Measurements from ENCODE around the gene MATN4.
A peak's percentile ranks its signal among the peaks of the same experiment; 100 is the strongest.

MATN4 gene

DNA sequence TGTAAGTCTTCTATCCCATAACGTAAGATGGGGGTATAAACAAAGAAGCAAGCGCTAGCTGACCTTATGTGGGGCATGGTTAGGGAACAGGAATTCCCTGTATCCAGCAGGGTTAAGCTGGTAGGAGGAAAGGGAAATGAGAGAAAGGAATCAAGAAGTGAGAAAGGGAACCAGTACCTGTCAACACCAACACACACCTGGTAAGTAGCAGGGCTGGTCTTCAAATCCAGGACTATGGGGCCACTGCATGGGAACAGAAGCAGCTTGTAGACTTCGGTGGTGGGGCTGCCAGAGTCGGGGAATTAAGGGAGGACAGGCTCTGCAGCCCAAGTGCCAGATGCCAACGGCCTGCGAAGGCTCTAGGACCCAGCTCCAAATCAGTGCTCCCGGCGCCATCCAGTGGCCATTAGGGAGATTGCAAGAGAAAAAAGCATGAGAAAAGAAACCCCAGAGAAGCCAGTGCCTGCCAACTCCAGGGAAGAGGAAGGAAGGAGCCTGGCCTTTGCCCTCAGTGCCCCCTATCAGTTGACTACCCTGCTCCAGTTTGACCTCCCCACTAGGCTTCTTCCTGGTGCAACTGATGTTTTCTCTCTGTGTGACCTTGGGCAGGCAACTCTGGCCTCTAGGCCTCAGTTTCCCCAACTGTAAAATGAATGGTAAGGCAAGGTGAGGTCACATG lies 17.3 kb downstream of the MATN4 start:
- peak; percentile 34 for DNase-seq (ENCODE audit: low read depth)

DNA sequence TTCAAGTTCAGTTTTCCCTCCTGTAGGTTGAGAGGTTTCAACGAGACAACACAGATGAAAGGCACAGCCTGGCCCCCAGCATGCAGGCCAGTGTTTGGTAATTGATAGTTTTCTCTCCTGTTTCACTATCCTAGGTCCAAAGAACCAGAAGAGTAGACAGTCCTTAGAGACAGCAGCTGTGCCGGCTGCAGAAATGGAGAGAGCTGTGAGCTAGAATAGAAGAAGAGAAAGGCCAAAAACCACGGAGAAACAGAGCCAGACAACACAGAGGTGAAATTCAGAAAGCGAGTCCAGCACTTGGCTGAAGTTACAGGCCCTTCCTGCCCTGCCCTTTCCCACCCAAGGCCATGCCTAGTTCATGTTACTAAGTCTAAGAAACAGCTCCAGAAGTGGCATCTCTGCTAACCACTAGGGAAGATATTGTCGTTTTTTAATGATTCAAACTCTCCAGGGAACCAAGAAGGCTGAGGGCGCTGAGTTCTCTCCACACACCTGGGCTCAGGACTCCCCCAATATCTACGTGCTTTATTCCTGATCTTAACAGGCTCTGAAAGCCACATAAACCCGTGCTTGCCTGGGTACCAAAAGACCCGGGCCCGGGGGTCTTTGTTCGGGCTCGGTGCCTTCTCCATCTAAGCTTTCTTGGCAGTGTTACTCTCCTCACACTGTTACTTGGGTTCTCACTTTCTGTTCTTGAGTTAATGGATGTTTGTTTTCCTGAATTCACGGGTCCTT lies 18.0 kb downstream of the MATN4 start:
- DNase-seq (ENCODE audit: low read depth), result no peak

DNA sequence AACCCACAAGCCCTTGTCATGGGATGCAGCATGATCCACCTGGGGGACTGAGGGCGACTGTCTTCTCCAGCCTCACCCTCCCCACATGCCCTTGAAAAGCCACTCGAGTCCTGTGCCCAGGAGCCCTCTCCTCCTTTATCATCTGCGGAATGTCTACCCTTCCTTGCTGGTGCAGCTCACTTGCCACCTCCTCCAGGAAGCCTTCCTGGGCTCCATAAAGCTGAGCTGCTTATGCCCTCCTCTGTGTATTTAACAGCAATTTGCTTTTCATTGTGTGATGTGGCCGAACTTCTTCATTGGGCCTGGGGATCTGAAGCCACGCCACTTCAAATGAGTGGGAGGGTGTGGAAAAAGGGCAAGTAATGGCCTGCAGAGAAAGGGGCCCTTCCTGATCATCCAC lies 19.2 kb downstream of the MATN4 start:
- DNase-seq (ENCODE audit: low read depth), result no peak

DNA sequence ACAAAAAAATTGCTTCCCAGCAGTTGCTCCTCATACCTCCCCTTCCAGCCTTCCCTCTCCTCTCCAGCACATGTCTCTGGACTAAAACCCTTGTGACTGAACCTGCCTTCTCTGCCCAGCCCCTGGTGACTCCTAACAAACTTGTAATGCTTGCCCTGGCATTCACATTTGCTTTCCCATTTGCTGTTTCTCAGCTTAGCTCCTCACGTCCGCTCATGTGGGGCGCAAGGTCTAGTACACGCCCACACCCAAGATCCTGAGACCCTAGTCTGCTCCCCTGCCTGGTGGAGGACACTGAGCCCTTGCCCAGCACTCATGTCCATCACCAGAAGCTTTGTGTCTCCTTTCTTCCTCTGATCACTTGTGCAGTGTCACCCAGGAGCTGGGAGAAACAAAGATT lies 19.7 kb downstream of the MATN4 start:
- DNase-seq (ENCODE audit: low read depth), result no peak

DNA sequence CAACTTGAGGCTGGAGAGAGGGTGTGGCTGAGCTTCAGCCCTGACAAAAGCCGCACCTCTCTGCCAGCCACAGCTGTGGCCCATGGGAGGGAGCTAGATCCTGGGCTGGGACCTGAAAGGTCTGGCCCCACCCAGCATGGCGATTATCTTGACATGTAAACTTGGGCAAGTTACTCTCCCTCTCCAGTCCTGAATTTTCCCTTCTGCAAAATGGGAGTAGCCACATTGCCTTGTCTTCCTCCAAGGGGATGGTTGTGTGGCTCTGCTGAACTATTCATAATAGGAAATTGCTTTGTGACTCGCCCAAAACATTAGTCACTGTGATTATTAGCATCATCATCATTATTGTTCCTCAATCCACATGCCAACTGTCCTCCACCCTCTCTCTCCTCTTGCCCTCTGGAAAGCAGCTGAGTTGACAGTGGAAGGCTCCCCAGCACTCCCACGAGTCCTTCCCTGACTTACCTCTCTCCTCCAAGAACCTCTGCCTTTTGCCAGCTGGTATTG lies 24.5 kb downstream of the MATN4 start:
- no peak for DNase-seq (ENCODE audit: low read depth)

DNA sequence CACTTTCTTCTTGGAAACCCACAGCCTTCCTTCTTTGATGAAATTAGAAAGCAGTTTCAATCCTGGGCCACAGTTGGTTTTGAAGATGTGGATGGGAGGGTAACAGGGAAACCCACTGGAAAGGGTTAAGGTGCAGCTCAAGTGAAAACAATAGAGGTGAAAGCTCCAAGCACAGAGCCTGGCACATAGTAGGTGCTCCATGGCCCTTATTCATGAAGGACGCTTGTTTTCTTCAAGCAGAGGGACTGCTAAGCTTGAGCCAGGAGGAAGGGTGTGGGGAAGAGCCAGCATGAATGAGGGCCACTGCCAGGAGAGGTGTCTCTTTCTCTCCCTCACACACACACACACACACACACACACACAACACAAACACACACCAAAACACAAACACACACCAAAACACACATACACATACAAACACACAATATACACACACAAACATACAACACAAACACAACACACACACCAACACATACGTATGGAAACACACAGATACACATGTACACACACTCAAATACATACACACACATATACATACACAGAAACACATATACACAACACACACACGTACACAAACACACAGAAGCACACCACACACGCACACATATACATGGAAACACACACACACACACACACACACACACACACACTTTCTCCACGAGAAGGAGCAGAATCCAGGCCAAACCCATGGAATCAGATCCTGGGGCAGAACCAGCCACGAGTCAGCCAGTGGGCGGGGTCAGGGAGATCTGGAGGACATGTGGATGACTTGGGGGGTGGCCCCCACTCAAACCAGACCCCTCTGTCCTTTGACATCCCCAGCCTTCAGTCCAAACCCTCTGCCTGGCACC lies 25.2 kb downstream of the MATN4 start:
- no peak for DNase-seq (ENCODE audit: low read depth)

DNA sequence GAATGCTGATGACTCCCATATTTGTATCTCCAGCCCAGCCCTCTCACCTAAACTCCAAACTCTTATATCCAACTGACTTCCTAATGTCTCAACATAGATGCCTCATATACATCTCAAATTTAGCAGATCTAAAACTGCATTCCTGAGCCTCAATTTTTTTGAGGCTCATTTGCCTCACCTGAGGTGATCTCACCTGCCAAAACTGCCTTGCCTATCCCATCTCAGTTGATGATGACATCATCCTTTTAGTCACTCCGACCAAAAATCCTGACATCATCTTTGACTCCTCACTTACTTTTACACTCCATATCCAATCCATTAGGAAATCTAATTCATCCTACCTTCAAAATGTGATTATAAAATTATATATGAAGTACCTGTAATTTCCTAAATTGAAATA lies 28.1 kb downstream of the MATN4 start:
- no peak for DNase-seq (ENCODE audit: low read depth)

- DNase-seq (ENCODE audit: low read depth), result no peak
Observed at GRCh38 chr20:45275338-45275737, 32.8 kb downstream of the MATN4 start.

- DNase-seq (ENCODE audit: low read depth), result no peak
Observed at GRCh38 chr20:45269754-45270270, 38.3 kb downstream of the MATN4 start.

DNA sequence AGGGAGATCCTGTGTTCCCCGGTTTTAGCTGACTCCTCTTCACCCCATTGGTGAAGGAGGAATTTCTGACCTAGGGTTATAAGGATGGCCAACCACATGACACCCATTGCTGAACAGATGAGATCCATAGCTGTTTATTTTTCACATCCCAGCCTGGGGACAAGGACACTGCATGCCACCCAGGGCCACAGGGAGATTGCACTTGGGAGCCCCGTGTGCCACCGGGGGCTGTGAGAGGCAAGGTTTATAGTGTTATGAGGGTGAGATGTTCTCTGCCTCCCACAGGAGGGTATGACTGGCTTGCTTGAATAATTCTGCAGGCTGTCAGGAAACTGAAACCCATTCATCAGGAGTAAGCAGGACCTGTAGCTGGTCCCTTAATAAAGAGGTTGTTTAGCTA lies 39.0 kb downstream of the MATN4 start:
- DNase-seq (ENCODE audit: low read depth), result no peak

- no peak for DNase-seq (ENCODE audit: low read depth)
Observed at GRCh38 chr20:45268531-45268930, 39.6 kb downstream of the MATN4 start.

- DNase-seq (ENCODE audit: low read depth), result no peak
Observed at GRCh38 chr20:45266977-45267376, 41.1 kb downstream of the MATN4 start.

GRCh38 chr20:45263556-45264266 lies 44.4 kb downstream of the MATN4 start:
- DNase-seq (ENCODE audit: low read depth), result no peak

DNA sequence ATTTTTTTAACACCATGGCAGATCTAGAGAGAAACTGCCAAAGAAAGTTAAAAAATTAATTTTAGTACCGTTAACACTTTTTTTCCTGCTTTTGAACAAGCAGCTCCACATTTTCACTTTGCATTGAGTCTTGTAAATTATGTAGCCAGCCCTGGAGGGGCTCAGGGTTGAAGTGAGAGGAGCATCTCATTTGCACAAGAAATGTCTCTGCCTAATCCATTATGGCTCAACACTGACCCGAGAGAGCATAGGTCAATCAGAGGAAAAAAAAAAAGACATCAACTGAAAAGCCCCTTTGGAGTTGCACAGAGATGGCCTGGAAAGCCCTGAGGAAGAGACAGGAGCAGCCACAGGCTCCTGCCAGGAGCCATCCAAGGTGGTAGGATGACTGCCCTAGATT lies 49.4 kb downstream of the MATN4 start:
- DNase-seq (ENCODE audit: low read depth), result no peak

- DNase-seq (ENCODE audit: low read depth), result no peak
Observed at GRCh38 chr20:45258259-45258658, 49.8 kb downstream of the MATN4 start.

DNA sequence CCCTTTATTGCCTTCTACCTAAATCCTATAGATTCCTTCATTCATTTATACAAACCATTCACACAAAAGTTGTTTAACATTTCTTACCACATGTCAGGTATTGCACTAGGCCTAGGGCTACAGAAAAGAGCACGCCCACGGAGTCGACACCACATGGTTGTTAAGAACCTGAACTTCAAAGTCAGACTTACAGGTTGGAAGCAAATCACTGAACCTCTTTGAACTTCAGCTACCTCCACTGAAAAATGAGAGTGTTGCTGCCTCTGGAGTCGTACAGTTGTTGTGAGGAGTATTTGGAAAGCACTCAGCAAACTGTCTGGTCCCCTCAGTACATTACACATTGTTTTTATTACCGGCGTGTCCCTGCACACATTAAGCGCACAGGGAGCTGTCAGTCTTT lies 50.4 kb downstream of the MATN4 start:
- DNase-seq (ENCODE audit: low read depth), result no peak

DNA sequence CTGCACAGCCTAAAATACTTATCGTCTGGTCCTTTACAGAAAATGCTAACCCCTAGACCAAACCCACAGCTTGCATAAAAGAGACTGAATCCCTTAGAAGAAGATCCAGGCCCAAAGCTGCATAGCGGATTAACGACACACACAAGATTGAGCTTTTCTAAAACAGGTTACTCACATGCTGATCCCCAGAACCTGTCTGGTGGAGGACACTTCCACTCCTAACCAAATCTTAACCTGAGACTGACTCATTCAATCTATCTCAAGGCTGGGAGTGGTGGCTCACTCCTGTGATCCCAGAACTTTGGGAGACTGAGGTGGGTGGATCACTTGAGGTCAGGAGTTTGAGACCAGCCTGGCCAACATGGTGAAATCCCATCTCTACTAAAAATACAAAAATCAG lies 50.9 kb downstream of the MATN4 start:
- DNase-seq (ENCODE audit: low read depth), result no peak

DNA sequence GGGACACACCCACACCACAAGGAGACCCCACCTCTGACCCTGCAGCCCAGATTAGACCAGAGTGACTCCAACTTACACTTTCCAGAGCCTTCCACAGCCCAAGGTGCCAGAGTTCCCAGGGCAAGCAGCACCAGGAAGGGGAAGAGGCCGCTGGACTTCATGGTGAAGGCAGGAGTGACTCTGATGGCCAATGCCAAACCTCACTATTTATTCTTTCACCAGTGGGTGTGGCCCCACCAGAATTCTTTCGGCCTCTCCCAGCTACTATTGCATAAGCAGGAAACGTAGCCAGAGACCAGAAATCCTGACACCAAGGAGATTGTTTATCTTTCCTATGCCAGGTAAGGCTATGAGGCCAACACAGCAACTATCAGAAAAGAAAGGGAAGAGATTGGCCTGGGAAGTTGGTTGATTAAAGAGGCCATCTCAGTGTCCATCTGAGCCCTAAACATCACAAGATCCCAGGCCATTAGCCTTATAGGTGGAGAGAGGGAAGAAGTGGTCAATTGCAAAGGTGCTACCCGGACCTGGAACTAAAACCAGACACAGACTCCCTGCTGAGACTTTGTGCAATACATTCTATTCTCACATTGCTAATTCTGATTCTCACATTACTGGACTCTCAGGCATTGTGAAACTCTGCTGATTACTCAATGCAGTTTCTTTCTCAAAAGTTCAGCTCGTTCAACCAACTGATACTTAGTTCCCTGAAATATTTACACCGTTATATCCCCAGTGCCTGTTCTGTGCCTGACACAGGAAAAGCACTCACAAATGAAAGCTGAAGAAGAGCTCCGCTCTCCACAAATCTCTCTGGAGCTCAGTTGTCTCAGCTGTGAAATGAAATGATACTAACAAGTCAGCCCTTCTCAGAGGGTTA lies 53.5 kb downstream of the MATN4 start, which contains the start of gene SLPI:
Gene SLPI, minus strand, starts transcription at position 182 of the 880 bp plus-strand sequence. Its CDS starts 21 bp downstream, at position 161.
- no peak for DNase-seq (ENCODE audit: low read depth)

- no peak for DNase-seq (ENCODE audit: low read depth)
Observed at GRCh38 chr20:45253261-45253660, 54.8 kb downstream of the MATN4 start.

GRCh38 chr20:45251884-45252560 lies 56.1 kb downstream of the MATN4 start:
- no peak for DNase-seq (ENCODE audit: low read depth)

All from stimulated activated CD8-positive, alpha-beta memory T cell treated with anti-CD3 and anti-CD28 coated beads, Interleukin-7, amount 100 ng/mL, for 24 hours (primary cell).